ENCODE measurements around the gene CACNA2D1.

- TF ChIP-seq CTCF (conservative IDR thresholded peaks at IDR 0.05 in 1 of 2, IDR thresholded peaks at IDR 0.05 in 1 of 2; ENCODE audit: low read depth in 1 of 2, low read length in 2 of 2) (no peak), EZH2 (IDR thresholded peaks at IDR 0.05; ENCODE audit: low read length, missing control alignments) (no peak)
These were observed 321.3 kb downstream of the CACNA2D1 start for GRCh38 chr7:82122275-82122674.

Measured in fibroblast of lung (primary cell).